Panc1 (cell line): ENCODE data around the gene JSRP1. TPM values are rescaled to one million over a fixed set of nuclear protein-coding genes. Genes with fewer than 3 reads are reported as not detected.
A peak's percentile ranks its signal among the peaks of the same experiment; 100 is the strongest.

Experiments used
- ATAC-seq: fragments of 200-7000 bp; cut with Tn5 transposase; 2 replicates; pipeline ENCODE4 v1.9.1; 2020; ENCODE audit warnings: mild to moderate bottlenecking, moderate library complexity
- BruUV-seq: library from RNA; stranded (reverse); fragments of 400-500 nt; replicated peaks from 2 replicates; lab custom pipeline; 2021; lab: Mats Ljungman, UMichigan
- CTCF ChIA-PET: fragments of 300-600 bp; sonication (Branson Sonifier 250); formaldehyde crosslinking; loops from one replicate; lab custom pipeline; 2022; ENCODE audit warnings: antibody characterized with exemption; lab: Charles Lee
- POLR2A ChIA-PET: fragments of 300-600 bp; sonication (Branson Sonifier 250); formaldehyde crosslinking; loops from one replicate; lab custom pipeline; 2022; ENCODE audit warnings: antibody characterized with exemption; lab: Charles Lee
- DNase-seq: peaks from one replicate; pipeline ENCODE4 v3.0.0-alpha.2; 2010; ENCODE audit warnings: low read depth, low spot score
- H3K27ac ChIP-seq: 2 replicates; pipeline ENCODE4 v1.5.1; 2011; ENCODE audit warnings: mild to moderate bottlenecking, low read length, inconsistent platforms
- H3K27me3 ChIP-seq: fragments of 200-500 bp; sonication (Bioruptor generic); 2 replicates; pipeline ENCODE4 v1.6.0; 2014; ENCODE audit warnings: low read length, inconsistent platforms; ENCODE audit not compliant: control insufficient read depth, insufficient read depth
- H3K36me3 ChIP-seq: fragments of 200-500 bp; sonication (Bioruptor generic); 2 replicates; pipeline ENCODE4 v1.5.1; 2014; ENCODE audit warnings: inconsistent platforms, mild to moderate bottlenecking, low read length, moderate library complexity; ENCODE audit not compliant: control insufficient read depth, insufficient read depth
- H3K4me1 ChIP-seq: 2 replicates; pipeline ENCODE4 v1.5.1; 2011; ENCODE audit warnings: inconsistent platforms, mild to moderate bottlenecking, low read length, moderate library complexity; ENCODE audit not compliant: control insufficient read depth, insufficient read depth
- H3K4me3 ChIP-seq, 2 experiments: 2 replicates each; pipeline ENCODE4 v1.5.1; 2011 to 2012; ENCODE audit warnings: low read depth in 2 of 2, low read length in 2 of 2, mild to moderate bottlenecking in 2 of 2, inconsistent platforms in 1 of 2, moderate library complexity in 1 of 2
- H3K9me3 ChIP-seq: fragments of 200-500 bp; sonication (Bioruptor generic); 2 replicates; pipeline ENCODE4 v1.5.1; 2014; ENCODE audit warnings: low read depth, mild to moderate bottlenecking, inconsistent platforms, low read length, moderate library complexity; ENCODE audit not compliant: control insufficient read depth, insufficient read depth
- CTCF ChIP-seq: fragments of 450-650 bp; IDR thresholded peaks from 2 replicates; pipeline ENCODE4 v1.5.1; 2017; ENCODE audit warnings: mild to moderate bottlenecking
- POLR2AphosphoS5 ChIP-seq: IDR thresholded peaks from 2 replicates; pipeline ENCODE4 v1.6.1; 2012; ENCODE audit warnings: mild to moderate bottlenecking, low read depth, low read length, moderate library complexity
- REST ChIP-seq, 2 experiments: IDR thresholded peaks; 2 replicates each; pipeline ENCODE4 v1.6.1; 2011 to 2012; ENCODE audit warnings: low read depth in 2 of 2, control low read depth in 1 of 2, low read length in 1 of 2, mild to moderate bottlenecking in 1 of 2, moderate library complexity in 1 of 2; ENCODE audit not compliant: insufficient read depth in 1 of 2
- SIN3A ChIP-seq: IDR thresholded peaks from 2 replicates; pipeline ENCODE4 v1.6.1; 2012; ENCODE audit warnings: low read depth, mild to moderate bottlenecking, low read length, moderate library complexity, borderline replicate concordance; ENCODE audit not compliant: insufficient read depth
- TCF7L2 ChIP-seq: IDR thresholded peaks from 2 replicates; pipeline ENCODE4 v1.6.1; 2011; ENCODE audit warnings: mild to moderate bottlenecking, low read depth, low read length, inconsistent platforms
- in situ Hi-C: cut with HindIII; loops from 2 replicates; pipeline ENCODE4 v1.10.0; 2016; ENCODE audit warnings: low sequenced_read_pairs, low pct_unique_long_range_greater_than_20kb
- intact Hi-C: fragments of 100-400 bp; cut with micrococcal nuclease; formaldehyde crosslinking; loops from one replicate; pipeline ENCODE4 v1.10.0; 2022; ENCODE audit not compliant: unreplicated experiment
- total RNA-seq: library from RNA; stranded (reverse); gene quantifications from one replicate; pipeline ENCODE4 v1.2.1, GENCODE V29; 2021; ENCODE audit not compliant: unreplicated experiment

The JSRP1 gene
- total RNA-seq, 1 experiment from 2014 or later = 0.51 TPM

GRCh38 chr19:2221918-2222317 lies 34.3 kb downstream of the JSRP1 start:
- ATAC-seq (peak; percentile 3; the same call in 1 of the 2 replicates), DNase-seq (no peak)
- no peaks in the 10 kb centered on the region for H3K27me3 ChIP-seq
- H3K9me3 ChIP-seq = no peaks in the 10 kb centered on the region
- no peak overlapping the region for H3K4me3 ChIP-seq
- in situ Hi-C loops (no loop called here), intact Hi-C loops (no loop called here)
- no peak for TF ChIP-seq POLR2AphosphoS5
- no peak for TF ChIP-seq REST (IDR thresholded peaks at IDR 0.05; ENCODE audit: insufficient read depth in 1 of 2, low read depth in 2 of 2, low read length in 1 of 2)
- no peak for TF ChIP-seq TCF7L2
- TF ChIP-seq SIN3A = no peak
- BruUV-seq = no TSS peak
- 0 out of 2 replicates have a peak, but pooled peaks cover 3% of the 10 kb centered on the region for H3K4me1 ChIP-seq
- ChIA-PET POLR2A (no interaction called here), CTCF (interaction anchor here (0.8 kb wide), 1 partner anchor 66 kb away, joined by 3 read pairs; no protein-coding TSS in a partner anchor)
- no peaks in the 10 kb centered on the region for H3K36me3 ChIP-seq
- H3K27ac ChIP-seq = no peak overlapping the region

GRCh38 chr19:2221250-2221831 lies 34.9 kb downstream of the JSRP1 start:
- TF ChIP-seq SIN3A = no peak
- no peak for TF ChIP-seq TCF7L2
- no peak for TF ChIP-seq POLR2AphosphoS5
- TF ChIP-seq REST (IDR thresholded peaks at IDR 0.05; ENCODE audit: insufficient read depth in 1 of 2, low read depth in 2 of 2, low read length in 1 of 2) = no peak
- no peak for TF ChIP-seq CTCF
- in situ Hi-C loops = no loop called here
- Histone ChIP-seq H3K27ac (peak overlapping the region; percentile 48; the same call in 1 of the 2 replicates), H3K27me3 (no peaks in the 10 kb centered on the region), H3K4me3 (no peak overlapping the region), H3K36me3 (no peaks in the 10 kb centered on the region), H3K4me1 (0 out of 2 replicates have a peak, but pooled peaks cover 3% of the 10 kb centered on the region), H3K9me3 (no peaks in the 10 kb centered on the region)
- peak; percentile 47 for DNase-seq
- ChIA-PET CTCF (interaction anchor here (0.8 kb wide), 1 partner anchor 65 kb away, joined by 3 read pairs; no protein-coding TSS in a partner anchor), POLR2A (no interaction called here)
- no TSS peak for BruUV-seq
- intact Hi-C loops = no loop called here
- peak; percentile 89 for ATAC-seq
